Measurements from ENCODE around the gene ALKBH3.

ALKBH3 gene

DNA sequence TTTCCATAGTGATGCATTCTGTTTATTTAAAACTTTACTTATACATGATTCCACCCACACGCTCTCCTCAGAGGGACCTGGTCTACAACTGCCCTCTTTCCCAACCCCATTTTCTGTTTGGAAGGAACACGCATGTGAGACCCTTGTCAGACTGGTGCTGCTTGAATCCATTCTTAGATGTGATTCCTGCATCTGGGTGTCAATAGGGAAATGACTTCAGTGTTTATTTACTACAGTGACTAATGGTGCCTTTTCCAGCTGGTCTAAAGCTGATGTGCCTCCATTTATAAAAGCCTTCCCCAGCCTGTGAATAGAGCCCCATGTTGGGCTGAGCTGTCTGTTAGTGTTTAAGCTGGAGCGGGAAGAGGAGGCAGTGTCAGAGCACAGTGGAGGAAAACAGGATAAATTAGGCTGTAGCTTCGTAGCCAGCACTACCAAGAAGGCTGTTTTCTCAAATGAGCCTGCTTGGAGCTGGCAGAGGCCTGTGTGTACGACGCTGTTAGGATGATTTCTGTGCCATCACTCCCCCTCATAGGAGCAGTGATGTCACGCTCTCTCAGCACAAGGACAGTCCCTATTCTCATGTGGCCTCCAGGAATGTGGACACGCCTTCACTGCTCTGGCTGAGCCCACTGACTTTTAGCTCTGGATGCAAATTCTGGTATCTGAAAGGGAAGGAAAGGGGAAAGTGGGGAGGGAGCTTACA is 42.9 kb downstream of the ALKBH3 start:
- no peak for DNase-seq

DNA sequence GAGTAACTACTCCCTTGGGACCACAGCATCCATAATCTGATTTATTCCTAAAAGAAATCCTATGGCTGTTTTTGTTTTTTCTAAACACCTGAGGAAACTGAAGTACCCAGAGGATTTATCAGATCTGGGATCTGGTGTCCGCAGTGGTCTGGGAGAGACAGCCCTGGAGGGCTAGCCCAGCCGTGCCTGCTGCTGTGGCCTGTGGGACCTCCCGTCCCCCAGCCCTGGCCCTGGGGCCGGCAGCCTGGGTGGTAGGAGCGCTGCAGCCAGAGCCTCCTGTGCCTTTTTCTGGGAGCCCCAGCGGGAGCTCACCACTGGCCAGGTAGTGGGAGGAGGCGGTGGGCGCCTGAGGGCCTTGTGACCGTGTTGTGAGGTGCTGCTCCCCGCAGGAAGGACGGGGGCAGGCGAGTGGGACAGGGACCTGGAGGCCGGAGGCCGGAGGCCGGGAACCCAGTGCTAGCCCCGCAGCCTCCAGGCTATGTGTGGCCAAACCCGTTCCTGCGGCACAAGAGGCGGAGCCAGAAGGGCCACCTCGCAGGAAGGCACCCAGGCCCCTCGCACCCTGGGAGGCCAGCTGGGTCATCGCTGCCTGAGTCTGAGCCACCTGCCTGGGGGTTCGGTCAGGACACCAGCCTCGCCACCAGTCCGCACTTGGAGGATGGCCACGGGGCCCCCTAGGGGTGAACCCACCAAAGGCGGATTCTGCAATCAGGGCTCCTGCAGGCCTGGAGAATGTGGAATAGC is 43.7 kb downstream of the ALKBH3 start:
- DNase-seq: no peak

DNA sequence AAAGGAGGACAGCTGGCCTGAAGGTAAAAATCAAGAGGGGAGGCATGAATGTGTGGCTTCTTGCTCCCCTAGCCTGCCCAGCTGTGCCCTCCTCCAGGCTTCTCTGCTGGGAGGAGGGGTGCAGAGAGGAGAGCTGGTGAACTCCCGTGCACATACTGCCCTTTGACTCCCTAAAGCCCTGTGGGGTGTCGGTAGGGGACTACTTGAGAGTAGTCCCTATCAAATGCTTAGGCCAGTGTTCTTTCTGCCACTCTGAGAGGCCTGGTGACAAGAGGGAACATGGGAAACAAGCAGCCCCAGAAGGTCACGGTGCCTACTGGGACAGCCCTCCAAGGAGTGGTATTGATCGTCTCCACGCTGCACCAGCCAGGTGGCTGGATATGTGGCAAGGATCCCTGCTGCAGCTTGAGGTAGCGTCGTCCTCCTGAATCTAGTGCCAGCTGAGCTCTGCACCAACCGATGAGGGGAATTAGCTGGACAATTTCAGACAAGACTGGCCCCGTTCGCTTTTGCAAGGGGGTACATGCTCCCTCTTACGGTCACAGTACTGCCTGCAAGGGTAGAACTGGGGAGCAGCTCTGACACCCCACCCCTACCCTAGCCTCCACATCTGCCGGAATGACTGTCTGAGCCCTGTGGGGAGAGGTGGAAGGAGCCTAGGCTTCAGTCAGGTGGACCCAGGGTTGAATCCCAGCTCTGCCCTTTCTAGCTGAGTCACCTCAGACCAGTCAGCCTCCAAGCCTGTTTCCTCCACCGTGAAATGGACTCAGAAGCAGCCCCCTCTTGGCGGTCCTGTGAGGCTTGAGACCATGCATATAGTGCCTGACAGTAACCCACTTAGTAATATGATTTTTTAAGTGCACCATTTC is 44.7 kb downstream of the ALKBH3 start:
- DNase-seq: no peak

DNA sequence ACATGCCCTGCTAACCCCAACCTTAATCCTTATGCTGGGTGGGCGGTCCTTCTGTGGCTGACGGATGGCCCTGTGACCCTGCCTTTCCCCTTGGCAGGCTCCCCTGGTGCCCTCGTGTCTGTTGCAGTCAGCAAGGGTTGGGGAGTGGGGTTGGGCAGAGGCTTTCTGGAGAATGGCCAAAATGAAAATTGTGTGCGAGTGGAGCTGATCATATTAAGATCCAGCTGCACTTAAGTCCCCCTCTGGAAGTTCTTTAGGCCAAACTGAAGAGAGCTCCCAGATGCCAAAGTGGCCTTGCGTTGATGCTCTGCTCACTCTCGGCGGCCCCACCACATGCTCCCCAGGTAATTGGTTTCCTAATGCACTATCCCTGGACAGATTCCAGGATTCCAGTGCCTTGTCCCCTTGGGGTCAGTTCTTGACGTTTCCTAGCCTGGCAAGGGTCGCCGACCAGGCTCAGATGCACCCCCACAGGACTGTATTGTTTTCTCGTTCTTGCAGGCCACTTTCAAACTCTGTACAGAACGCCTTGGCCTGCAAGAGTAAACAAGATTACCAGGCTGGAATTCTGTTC is 45.4 kb downstream of the ALKBH3 start:
- DNase-seq: no peak

DNA sequence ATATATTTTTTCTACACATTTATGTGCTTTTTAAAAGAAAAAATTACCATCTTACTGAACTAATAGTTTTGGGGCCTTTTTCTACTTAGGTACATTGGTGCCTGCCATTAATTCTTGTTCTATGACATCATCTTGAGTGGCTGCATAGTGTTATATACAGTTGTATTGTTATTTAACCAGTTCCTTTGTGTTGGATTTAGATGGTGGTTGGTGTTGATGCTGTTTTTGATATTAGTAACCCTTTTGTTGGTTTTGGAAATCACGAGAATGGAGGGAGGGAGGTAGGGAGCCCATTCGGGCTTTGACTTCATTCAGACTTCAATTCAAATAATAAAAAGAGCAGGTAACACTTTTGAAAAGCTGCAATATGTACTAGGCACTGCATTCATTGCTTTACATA is 46.4 kb downstream of the ALKBH3 start:
- DNase-seq: no peak

DNA sequence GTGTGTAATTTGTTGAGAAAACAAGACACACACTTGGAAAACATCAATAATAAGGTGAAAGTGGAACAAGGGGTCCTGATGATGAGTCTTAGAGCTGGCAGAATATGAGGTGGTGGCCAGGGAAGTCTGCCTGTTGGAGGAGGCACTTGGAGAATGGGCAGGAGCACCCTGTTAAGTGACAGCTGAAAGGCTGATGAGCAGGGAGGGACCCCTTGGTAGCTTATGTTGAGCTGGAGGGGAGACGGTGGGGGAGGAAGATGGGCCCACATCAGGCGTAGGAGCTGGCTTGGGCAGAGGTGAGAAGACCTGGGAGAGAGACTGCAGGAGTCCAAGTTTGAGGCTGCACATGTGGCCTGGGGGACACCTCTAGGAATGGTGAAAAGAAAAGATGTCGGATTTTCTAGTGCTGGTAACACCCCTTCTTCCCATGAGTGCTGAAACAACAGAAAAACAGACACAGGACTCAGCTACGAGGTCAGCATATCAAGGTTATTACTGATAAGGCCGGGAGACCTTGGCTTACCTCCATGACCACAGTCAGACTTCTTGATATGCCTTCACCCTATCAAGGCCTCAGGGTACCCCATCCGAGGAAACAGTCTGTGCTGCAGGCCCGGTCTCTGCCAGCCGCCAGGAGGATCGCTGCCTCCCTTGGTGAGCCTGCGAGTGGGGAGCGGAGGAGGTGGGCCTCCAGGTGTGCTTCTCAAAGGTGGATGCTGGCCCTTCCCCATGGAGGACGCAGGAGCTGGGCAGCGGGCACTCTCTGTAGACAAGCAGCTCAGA is 47.5 kb downstream of the ALKBH3 start:
- no peak for DNase-seq

DNA sequence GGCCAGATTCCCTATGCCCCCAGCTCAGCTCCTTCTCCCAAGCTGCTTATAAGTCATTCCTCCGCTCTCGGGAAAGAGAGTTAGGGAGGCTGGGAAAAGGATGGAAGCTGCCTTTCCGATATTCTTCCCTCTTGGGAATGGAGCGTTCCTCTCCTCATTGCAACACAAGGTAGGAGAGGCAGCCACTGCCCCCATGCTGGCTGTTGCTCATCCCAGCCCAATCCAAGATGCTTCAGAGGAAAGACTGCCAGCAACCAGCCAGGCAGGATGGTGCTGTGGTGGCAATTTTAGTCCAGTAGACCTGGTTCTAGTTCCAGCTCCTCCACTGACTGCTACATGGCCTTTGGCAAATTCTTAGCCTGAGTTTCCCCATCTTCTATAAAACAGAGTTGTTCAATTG is 48.1 kb downstream of the ALKBH3 start:
- no peak for DNase-seq

DNA sequence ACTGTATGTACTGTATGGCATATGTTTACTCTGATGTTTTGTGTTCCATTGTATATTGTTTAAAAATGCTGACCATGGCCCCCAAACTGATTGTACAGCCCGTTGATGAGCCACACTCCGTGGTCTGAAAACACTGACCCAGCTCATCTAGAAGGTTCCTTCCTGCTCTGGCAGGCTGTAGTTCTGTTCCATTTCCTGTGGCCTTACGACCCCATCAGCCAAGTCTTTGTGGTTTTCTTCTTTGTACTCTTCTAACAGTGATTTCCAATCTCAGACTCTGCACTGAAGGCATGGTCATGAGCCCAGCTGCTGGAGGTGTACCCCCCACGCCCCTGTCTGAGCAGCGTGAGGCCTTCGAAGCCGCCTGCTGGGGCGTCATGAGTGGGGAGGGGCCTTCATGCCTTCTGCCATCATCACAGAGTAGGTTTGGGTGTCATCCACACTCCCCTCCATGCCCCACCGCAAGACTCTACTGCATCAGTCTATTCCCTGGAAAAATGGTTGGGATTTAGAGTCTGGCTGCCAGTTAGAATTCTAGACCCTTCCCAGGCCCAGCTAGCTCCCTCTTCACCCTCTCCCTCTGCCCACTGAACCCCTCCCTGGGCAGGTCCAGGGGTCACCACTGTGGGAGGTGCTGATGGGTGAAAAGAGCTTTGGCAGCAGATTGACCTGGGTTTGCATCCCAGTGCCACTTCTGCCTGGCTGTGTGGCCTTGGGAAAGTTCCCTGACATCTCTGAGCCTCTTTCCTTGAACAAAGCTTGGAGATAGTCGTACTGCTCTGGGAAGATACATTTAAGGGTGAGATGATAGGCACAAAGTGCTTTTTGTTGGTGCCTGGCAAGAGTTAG is 50.5 kb downstream of the ALKBH3 start:
- DNase-seq: no peak

DNA sequence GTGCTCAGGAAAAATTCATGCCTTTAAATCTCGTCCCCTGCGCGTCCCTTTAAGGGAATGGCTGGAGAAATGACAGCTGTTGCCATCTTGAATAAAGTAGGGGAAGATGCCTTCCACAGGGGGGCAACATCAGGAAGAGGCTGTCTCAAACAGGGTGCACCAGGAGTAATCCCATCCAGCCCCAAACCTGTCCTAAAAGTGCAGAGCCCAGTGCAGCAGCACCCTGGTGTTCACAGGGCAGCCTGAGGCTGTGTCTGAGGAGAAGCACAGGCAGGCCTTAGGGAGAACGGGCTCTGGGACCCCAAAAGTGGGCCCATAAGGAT is 51.0 kb downstream of the ALKBH3 start:
- DNase-seq: no peak

DNA sequence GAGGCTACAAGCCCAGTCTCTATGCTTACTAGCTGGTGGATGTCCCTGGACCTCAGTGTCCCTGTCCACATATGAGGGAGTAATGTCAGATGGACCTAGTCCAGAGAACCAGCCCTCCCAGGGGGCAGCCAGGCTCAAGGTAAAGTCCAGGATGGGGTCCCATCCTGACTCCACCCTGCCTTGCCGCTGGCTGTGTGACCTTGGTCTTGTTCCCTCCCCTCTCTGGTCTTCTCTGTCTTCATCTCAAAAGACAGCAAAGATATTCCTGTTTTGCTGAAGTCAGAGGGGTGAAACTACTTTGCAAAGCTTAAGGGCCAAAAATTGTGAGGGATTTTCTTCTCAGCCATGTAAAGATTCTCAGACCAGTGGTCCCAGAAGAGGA is 52.6 kb downstream of the ALKBH3 start:
- no peak for DNase-seq

DNA sequence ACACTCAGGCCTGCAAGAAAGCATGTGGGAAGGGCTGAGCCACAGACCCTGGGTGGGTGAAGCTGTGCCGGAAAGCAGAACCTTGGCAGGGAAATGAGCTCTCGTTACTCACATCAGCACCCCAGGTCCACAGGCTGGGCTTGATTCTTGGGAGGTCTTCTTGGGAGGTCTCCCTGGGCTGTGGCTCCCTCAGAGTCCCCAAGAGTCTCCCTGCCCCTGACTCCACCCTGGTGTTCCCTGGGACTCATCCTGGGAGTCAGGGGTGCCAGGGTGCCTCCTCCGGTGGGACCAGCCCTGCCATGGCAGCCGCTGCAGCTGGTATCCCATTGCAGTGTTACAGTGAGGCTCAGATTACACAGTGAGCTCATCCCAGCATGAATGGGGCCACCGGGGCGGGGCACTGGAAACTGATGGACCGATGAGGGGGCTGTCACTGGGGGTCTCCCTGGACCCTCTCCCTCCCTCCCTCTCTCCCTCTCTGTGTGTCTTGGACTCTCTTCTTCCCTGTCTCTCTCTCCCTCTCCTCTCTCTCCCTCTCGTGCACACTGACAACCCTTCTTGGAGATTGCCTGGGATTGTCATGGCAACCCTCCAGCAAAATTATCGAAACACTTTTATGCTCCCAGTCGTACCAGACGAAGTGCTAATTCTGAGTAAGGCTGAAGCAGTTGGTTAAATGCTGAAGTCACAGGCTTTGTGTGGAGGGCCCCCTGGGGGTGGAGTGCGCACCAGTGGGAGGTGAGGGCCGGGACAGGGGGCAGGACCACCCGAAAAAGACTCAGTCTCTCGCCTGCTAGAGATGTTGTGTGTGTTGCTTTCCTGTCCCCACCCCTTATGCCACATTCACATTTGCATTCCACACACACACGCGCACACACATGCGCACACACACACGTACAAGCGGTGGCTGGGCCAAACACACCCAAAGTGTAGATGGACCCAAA is 53.2 kb downstream of the ALKBH3 start:
- DNase-seq: no peak

DNA sequence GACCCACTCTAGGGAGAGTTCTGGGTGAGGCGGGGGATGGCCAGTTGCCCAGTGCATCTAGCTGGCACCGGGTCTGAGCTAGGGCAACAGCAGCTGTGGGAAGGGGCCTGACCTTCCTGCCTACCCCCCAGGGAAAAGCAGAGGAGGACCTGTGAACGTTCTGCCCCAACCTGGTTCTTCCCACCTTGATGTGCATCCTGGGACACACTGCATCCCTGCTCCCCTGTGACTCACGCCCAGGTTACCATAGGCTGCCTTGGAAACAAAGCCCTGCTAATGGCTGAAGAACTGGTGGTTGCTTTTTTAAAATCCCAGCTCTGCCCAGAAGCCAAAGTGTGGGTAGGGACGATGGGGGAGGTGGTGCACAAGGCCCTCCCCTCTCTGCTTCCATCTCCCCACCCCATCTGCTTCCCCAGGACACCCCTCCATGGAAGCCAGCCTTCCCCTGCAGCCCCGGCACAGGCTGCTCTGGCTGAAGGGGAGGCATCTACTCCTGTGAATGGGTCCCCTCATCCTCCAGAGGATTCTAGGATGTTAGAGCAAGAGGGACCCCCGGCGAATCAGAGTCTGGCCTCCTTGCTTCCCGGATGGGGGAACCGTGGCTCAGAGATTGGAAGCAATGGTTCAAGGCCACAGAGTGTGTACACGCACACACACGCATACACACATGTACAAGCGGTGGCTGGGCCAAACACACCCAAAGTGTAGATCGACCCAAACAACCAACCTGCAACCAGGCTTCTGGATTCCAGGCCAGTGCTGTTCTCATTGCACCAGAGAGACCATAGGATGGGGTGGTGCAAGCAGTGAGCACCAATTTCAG is 54.2 kb downstream of the ALKBH3 start:
- no peak for DNase-seq

DNA sequence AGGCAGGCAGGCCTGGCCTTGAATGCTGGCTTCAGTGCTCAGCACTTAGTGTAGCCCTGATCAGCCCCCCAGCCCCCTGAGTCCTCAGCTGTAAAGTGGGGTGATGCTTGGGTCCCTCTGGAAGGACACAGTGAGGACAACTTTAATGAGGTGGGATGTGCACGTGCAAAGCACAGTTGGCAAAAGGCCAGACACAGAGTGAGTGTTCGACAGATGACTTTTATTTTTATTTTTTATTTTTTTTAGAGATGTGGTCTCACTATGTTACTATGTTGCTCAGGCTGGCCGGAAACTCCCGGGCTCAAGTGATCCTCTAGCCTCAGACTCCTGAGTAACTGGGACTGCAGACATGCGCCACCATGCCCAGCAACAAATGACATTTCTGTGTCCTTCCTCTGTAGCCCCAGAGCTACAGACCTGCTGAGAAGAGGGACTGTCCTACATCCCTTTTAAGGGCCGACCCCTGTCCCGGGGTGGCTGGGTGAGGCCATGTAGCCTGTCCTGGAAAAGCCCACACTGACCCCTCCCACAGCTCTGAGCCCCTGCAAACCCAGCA is 54.9 kb downstream of the ALKBH3 start:
- DNase-seq: no peak

DNA sequence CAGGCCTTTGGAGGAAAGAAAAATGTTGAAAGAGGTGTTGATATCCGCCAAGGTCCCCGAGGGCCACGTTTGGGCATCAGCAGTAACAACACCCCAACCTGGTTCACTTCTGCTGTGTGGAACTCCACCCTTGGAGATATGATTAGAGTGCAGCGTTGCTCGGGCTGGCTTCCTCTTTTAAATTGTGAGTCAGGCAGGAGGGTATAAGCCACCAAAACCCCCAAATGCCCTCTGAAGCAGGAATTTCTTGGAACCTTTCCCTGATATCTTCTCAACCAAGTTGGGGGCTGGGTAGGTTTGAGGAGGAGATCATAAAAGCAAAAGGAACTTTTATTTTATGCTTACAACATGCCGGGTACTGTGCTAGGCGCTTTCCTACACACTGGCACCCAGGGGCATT is 55.4 kb downstream of the ALKBH3 start:
- DNase-seq: no peak

DNA sequence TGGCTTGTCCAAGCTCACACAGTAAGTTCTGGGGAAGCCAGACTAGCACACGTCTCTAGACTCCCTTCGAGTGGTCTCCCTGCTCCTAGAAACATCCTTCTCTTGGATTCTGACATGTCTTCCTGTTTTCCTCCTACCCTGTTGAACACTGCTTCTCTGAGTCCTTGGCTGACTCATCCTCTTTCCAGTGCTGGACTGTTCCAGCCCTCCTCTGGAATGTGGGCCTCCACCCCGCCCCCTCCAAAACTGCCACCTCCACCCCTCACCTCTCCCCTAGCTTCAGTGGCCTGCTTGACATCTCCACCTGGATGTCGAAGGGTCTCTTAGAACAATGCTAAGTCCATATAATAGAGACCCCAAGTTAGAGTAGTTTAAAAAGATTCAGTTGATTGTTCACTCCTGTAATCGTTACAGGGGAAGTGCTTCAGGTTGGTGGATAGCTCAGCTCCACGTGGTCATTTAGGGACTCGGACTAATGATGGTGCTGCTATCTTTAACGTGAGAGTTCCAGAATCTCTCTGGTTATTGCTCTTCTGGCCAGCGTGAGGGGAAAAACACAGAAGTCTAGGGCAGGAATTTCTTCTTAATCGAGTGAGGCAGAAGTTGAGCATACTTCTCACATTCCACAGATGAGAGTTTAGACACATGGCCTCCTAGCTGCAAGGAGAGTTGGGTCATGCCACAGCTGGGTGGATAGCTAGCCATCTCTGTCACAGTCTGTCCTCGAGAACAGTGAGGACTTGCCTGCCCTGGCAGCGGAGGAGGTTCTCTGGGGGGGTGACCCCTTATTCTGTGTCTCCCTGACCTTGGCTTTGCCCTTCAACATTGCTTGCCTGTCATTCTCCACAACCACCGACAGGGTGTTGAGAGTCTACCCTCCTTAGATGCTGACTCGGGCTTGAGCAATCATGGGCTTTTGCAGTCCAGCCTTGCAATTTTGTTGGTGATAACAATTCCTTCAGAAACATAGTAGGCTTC is 57.1 kb downstream of the ALKBH3 start:
- DNase-seq: no peak

DNA sequence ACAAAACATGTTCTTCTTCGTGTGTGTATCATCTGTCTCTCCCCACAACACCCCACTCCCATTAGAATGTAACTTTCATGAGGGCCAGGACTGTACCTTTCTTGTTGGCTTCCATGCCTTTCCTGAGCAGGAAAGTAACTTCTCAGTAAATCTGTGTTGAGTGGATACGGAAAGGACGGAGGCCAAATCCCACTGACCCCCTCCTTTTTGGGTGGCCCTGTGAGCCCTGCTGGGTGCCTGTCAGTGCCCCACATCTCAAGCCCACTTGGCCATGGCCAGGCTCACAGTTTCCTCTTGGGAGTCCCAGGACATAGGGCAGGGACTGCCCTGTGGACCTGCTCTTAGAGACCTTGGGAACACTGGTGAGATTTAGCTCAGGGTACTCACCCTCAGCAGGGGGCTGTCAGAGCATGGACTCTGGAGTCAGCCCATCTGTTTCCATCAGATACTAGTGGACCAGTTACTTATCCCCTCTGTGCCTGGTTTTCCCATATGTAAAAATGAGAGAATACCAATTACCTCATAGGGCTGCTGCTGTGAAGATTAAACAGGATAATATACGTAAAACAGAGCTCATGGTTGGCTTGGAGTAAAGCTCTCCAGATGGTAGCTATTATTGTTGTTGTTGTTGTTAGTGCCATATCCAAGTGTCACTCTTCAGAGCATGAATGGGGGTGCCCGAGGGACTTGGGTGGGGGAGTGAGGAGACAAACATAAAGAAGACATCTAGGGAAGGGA is 60.8 kb downstream of the ALKBH3 start:
- no peak for DNase-seq

DNA sequence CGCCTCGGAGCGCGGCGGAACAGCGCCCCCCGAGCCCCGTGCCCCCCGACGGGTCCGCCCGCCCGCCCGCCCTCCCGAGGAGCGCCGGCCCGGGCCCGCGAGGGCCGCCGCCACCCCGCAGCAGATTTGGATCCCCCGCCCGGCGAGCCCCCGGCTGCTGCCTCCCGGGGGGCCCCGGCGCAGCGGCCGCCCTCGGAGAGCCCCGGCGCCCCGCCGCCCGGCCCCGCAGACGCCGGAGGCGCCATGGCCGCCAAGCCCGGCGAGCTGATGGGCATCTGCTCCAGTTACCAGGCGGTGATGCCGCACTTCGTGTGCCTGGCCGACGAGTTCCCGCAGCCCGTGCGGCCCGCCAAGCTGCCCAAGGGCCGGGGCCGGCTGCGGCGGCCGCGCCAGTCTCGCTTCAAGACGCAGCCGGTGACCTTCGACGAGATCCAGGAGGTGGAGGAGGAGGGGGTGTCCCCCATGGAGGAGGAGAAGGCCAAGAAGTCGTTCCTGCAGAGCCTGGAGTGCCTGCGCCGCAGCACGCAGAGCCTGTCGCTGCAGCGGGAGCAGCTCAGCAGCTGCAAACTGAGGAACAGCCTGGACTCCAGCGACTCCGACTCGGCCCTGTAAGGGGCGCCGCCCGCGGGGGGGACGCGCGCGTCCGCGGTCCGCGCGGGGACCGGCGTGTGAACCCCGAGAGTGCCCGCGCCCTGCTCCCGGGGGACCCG is 62.2 kb downstream of the ALKBH3 start:
- peak; percentile 30 for DNase-seq
